GM12878 (cell line): ENCODE measurements around the gene STAT5B. TPM values are rescaled to one million over a fixed set of nuclear protein-coding genes. Genes with fewer than 3 reads are reported as not detected.

Source experiments
- CBX3 ChIP-seq: fragments of 200-600 bp; sonication (generic); IDR thresholded peaks from 2 replicates; pipeline ENCODE4 v1.6.1; 2016; ENCODE audit warnings: low read depth, borderline replicate concordance
- CEBPZ ChIP-seq: fragments of 150-350 bp; IDR thresholded peaks from 2 replicates; pipeline ENCODE4 v1.6.1; 2016; ENCODE audit warnings: low read depth, low read length
- CHD1 ChIP-seq: IDR thresholded peaks from 2 replicates; pipeline ENCODE4 v1.6.1; 2012; ENCODE audit warnings: low read depth, low read length, improper control_type of control experiment
- GABPA ChIP-seq: IDR thresholded peaks from 2 replicates; pipeline ENCODE4 v1.6.1; 2014; ENCODE audit warnings: antibody characterized with exemption, low read depth, mild to moderate bottlenecking, inconsistent platforms
- HDAC2 ChIP-seq: fragments of 200-600 bp; sonication (generic); IDR thresholded peaks from 2 replicates; pipeline ENCODE4 v1.6.1; 2017
- JUNB ChIP-seq: IDR thresholded peaks from 2 replicates; pipeline ENCODE4 v1.6.1; 2016; ENCODE audit warnings: antibody characterized with exemption, mild to moderate bottlenecking
- JUND ChIP-seq: IDR thresholded peaks from 2 replicates; pipeline ENCODE4 v1.6.1; 2012; ENCODE audit warnings: low read depth, mild to moderate bottlenecking, low read length, improper control_type of control experiment, moderate library complexity
- KAT2A ChIP-seq: conservative IDR thresholded peaks from 2 replicates; pipeline ENCODE4 v1.6.1; 2011; ENCODE audit warnings: low read depth, low read length; ENCODE audit not compliant: control insufficient read depth
- KDM1A ChIP-seq: fragments of 200-600 bp; sonication (generic); IDR thresholded peaks from 2 replicates; pipeline ENCODE4 v1.6.1; 2016; ENCODE audit warnings: borderline replicate concordance
- LARP7 ChIP-seq: fragments of 450-650 bp; IDR thresholded peaks from 2 replicates; pipeline ENCODE4 v1.6.1; 2017; ENCODE audit warnings: mild to moderate bottlenecking
- MEF2A ChIP-seq: IDR thresholded peaks from 2 replicates; pipeline ENCODE4 v1.6.1; 2011; ENCODE audit warnings: low read depth, mild to moderate bottlenecking, low read length, moderate library complexity; ENCODE audit not compliant: insufficient read depth
- PML ChIP-seq: IDR thresholded peaks from 2 replicates; pipeline ENCODE4 v1.6.1; 2012; ENCODE audit warnings: low read length, inconsistent platforms
- POLR2A ChIP-seq: IDR thresholded peaks from 2 replicates; pipeline ENCODE4 v1.6.1; 2011; ENCODE audit warnings: low read depth, mild to moderate bottlenecking, low read length
- POLR2AphosphoS2 ChIP-seq: IDR thresholded peaks from 2 replicates; pipeline ENCODE4 v1.6.1; 2011; ENCODE audit warnings: low read depth, mild to moderate bottlenecking, low read length, improper control_type of control experiment, moderate library complexity
- RAD51 ChIP-seq: fragments of 450-650 bp; IDR thresholded peaks from 2 replicates; pipeline ENCODE4 v1.6.1; 2016; ENCODE audit warnings: moderate library complexity, mild to moderate bottlenecking, inconsistent platforms
- TAF1 ChIP-seq: IDR thresholded peaks from 2 replicates; pipeline ENCODE4 v1.6.1; 2011; ENCODE audit warnings: mild to moderate bottlenecking, low read depth, low read length, borderline replicate concordance
- USF1 ChIP-seq: IDR thresholded peaks from 2 replicates; pipeline ENCODE4 v1.6.1; 2011; ENCODE audit warnings: borderline replicate concordance, low read depth, mild to moderate bottlenecking, moderate library complexity, mixed read lengths, low read length; ENCODE audit not compliant: insufficient read depth; ENCODE audit errors: extremely low read length
- ZSCAN29 ChIP-seq: fragments of 450-650 bp; IDR thresholded peaks from 2 replicates; pipeline ENCODE4 v1.6.1; 2017; ENCODE audit warnings: mild to moderate bottlenecking, moderate library complexity
- polyA plus RNA-seq, 11 experiments: library from polyadenylated mRNA; depleted of rRNA in 4 of 11; unstranded in 6 of 11; stranded (reverse) in 5 of 11; fragments of >200 nt; fragmentation: Nextera tagmentation in 4 of 11; fragmentation: Illumina TruSeq in 1 of 11; extraction: Ambion mirVana in 4 of 11; extraction: Trizol in 1 of 11; gene quantifications; 1 replicate in 1 of 11; 2 replicates in 10 of 11; pipeline versions ENCODE4 v1.2.1 to v1.2.3, GENCODE V29; 2011 to 2016; ENCODE audit warnings: inconsistent platforms in 2 of 11, missing spikeins in 2 of 11, low read depth in 1 of 11
- total RNA-seq, 4 experiments: library from RNA; depleted of rRNA in 3 of 4; stranded (reverse); fragments of >200 nt in 3 of 4; fragmentation: Illumina TruSeq in 1 of 4; extraction: Trizol in 1 of 4; gene quantifications; 2 replicates each; pipeline versions ENCODE4 v1.2.1 to v1.2.3, GENCODE V29; 2013 to 2021
- TF ChIP-seq, protein P1 (sequence below): IDR thresholded peaks from 2 replicates; pipeline ENCODE4 v1.6.1; 2011; ENCODE audit warnings: low read depth, mild to moderate bottlenecking, low read length, moderate library complexity, borderline replicate concordance; ENCODE audit errors: extremely low read depth
- TF ChIP-seq, protein P2 (sequence below): IDR thresholded peaks from 2 replicates; pipeline ENCODE4 v1.6.1; 2011; ENCODE audit warnings: low read depth, low read length, improper control_type of control experiment, borderline replicate concordance

The STAT5B gene
- total and polyA plus RNA-seq, 10 of the 15 experiments (the other 5 are each of a cell fraction or from before 2014, with no cell fraction given) = 11.0 to 69.6 (median 46.7) TPM

DNA sequence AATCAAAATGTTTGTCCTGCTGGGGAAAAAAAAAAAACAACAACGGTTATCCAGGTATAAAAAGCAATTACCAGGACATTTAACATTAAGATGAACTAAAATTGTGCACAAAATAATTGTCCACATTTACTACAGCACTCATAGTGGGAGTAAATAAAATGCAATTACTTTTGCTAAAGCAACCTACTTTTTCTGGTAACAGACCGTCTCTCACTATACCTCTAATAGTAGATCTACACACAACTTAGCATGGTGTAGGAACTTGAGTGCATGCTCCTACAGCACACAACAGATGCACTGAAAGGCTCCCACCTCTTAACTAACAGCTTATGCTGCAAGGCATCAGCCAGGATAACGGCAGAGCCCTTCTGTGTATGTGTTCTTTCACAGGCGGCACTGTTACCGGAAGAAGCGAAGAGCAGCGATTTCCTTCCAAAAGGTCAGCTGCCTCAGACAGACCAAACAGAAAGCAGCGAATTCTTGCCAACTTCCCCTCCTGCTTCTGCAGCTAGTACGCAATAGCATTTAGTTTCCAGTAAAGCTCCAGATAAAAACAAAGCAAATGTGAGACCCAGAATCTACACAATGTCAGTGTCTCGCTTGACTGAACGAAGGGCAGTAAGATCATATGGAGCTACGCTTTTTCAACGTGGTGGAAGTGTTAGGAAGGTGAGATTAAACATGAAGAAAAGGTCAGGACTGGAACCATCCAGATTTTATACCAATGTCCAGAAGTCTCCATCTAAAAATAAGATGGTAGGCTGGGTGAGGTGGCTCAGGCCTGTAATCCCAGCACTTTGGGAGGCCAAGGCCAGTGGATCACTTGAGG is 27.6 kb downstream of the STAT5B start (continued):
- TF ChIP-seq USF1 = peak; percentile 73
- peak; percentile 76 for TF ChIP-seq POLR2AphosphoS2
- TF ChIP-seq JUND = no peak
- no peak for TF ChIP-seq CEBPZ
- TF ChIP-seq PML = peak; percentile 63; the same call in 1 of the 2 replicates
- no peak for TF ChIP-seq HDAC2
- TF ChIP-seq TAF1 = peak; percentile 57; the same call in 1 of the 2 replicates
- TF ChIP-seq, protein P1, sequence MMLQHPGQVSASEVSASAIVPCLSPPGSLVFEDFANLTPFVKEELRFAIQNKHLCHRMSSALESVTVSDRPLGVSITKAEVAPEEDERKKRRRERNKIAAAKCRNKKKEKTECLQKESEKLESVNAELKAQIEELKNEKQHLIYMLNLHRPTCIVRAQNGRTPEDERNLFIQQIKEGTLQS = peak; percentile 40; the same call in 1 of the 2 replicates
- TF ChIP-seq RAD51 = peak; percentile 92
- no peak for TF ChIP-seq MEF2A
- no peak for TF ChIP-seq CHD1
- no peak for TF ChIP-seq KAT2A
- peak; percentile 81 for TF ChIP-seq POLR2A
- TF ChIP-seq CBX3 = no peak
- TF ChIP-seq ZSCAN29 = no peak
- TF ChIP-seq LARP7 = no peak
- TF ChIP-seq JUNB = no peak
- TF ChIP-seq, protein P2, sequence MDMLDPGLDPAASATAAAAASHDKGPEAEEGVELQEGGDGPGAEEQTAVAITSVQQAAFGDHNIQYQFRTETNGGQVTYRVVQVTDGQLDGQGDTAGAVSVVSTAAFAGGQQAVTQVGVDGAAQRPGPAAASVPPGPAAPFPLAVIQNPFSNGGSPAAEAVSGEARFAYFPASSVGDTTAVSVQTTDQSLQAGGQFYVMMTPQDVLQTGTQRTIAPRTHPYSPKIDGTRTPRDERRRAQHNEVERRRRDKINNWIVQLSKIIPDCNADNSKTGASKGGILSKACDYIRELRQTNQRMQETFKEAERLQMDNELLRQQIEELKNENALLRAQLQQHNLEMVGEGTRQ = peak; percentile 75
- TF ChIP-seq GABPA = peak; percentile 76
- TF ChIP-seq KDM1A = no peak
